Measurements from ENCODE around the gene RPL36A. TPM values are rescaled to one million over a fixed set of nuclear protein-coding genes. Genes with fewer than 3 reads are reported as not detected.

Gene RPL36A
- total and polyA plus RNA-seq, 9 of the 15 experiments (the other 6 are each of a cell fraction or from before 2014, with no cell fraction given), result 412 to 4,539 (median 3,209) TPM

- Histone ChIP-seq H3K79me2 (ENCODE audit: control insufficient read depth, insufficient read depth, low read length) (peaks cover 72% of the 10 kb centered on the region), H3K9me1 (ENCODE audit: control insufficient read depth, insufficient read depth, low read length) (no peaks in the 10 kb centered on the region), H2AFZ (ENCODE audit: low read depth, low read length) (peak within 1 kb of the TSS; percentile 90), H3K36me3 (ENCODE audit: control insufficient read depth, insufficient read depth, low read length) (peaks cover 26% of the 10 kb centered on the region; the same call in 2 of the 3 replicates), H3K4me3 (peak within 1 kb of the TSS; percentile 71), H3K4me1 (replicated peaks in 1 of 2; ENCODE audit: control insufficient read depth in 2 of 2, insufficient read depth in 2 of 2, low read length in 2 of 2) (no peaks in the 10 kb centered on the region; a peak in 1 of 5 replicates), H4K20me1 (replicated peaks; ENCODE audit: control insufficient read depth, insufficient read depth, low read length) (no peaks in the 10 kb centered on the region), H3K27me3 (ENCODE audit: control insufficient read depth in 2 of 2, insufficient read depth in 2 of 2, low read length in 2 of 2) (no peaks in the 10 kb centered on the region), H3K9me3 (replicated peaks; ENCODE audit: control insufficient read depth, insufficient read depth, low read depth, low read length) (no peaks in the 10 kb centered on the region), H3K4me2 (ENCODE audit: insufficient read depth, low read length) (peak within 1 kb of the TSS; percentile 94), H3K9ac (ENCODE audit: insufficient read depth in 1 of 2, low read depth in 2 of 2, low read length in 2 of 2) (peak within 1 kb of the TSS; percentile 92 to 98), H3K27ac (ENCODE audit: extremely low read depth, low read depth, low read length) (peak within 1 kb of the TSS; percentile 97)
- POLR2A ChIA-PET, result interaction anchor here (0.6 to 1.9 kb wide), 5 partner anchors 11 to 1658 kb away, joined by 3 to 20 read pairs (median 3); partner anchors contain the start of gene RPL36A
- ATAC-seq (peak; percentile 93), DNase-seq (ENCODE audit: extremely low read depth in 1 of 4, low spot score in 3 of 4) (peak; percentile 88 to 96 (median 92)), FAIRE-seq (peak; percentile 100)
- in situ Hi-C loops (cut with MboI) (no loop called here), intact Hi-C loops (cut with micrococcal nuclease) (loop anchor here (2.0 to 5.0 kb wide), 3 partner anchors 17 to 147 kb away; partner anchors contain the start of genes RPL36A and TIMM8A)
- BruUV-seq (replicated peaks), result no TSS peak
- WGBS (ENCODE audit: insufficient coverage, low coverage, missing lambda C conversion rate), result 1% methylated on average over 37 of the region's 47 CpGs
- CTCF ChIA-PET (ENCODE audit: low intra/inter-chr PET ratio), result no interaction called here
- TF ChIP-seq XRCC5 (IDR thresholded peaks at IDR 0.05; ENCODE audit: low read depth, low read length) (no peak), KAT7 (CRISPR knock-in tag; IDR thresholded peaks at IDR 0.05; ENCODE audit: borderline replicate concordance) (no peak; the same call in 1 of the 2 replicates), CSDE1 (IDR thresholded peaks at IDR 0.05) (no peak; a peak in 1 of 4 replicates), FOXA1 (IDR thresholded peaks at IDR 0.05; ENCODE audit: borderline replicate concordance) (no peak), KLF13 (tag; IDR thresholded peaks at IDR 0.05; ENCODE audit: borderline replicate concordance, low read depth) (no peak), ZC3H8 (IDR thresholded peaks at IDR 0.05) (no peak), ZFP1 (CRISPR knock-in tag; IDR thresholded peaks at IDR 0.05) (no peak), HDAC3 (IDR thresholded peaks at IDR 0.05; ENCODE audit: borderline replicate concordance, partially characterized antibody) (peak; percentile 68), ZNF644 (tag; IDR thresholded peaks at IDR 0.05; ENCODE audit: low read depth) (no peak), WHSC1 (IDR thresholded peaks at IDR 0.05; ENCODE audit: low read length) (no peak), ZNF583 (CRISPR knock-in tag; IDR thresholded peaks at IDR 0.05) (no peak), EP300 (IDR thresholded peaks at IDR 0.05; ENCODE audit: low read length) (peak; percentile 37; the same call in 1 of the 2 replicates), STAT5A (IDR thresholded peaks at IDR 0.05; ENCODE audit: borderline replicate concordance, low read length) (no peak), PML (IDR thresholded peaks at IDR 0.05; ENCODE audit: low read length) (0 out of 2 replicates have a peak, but pooled peaks have one; percentile 42), ARID1B (IDR thresholded peaks at IDR 0.05) (peak; percentile 52)
- TF ChIP-seq, protein P1, sequence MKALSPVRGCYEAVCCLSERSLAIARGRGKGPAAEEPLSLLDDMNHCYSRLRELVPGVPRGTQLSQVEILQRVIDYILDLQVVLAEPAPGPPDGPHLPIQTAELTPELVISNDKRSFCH (CRISPR knock-in tag; IDR thresholded peaks at IDR 0.05), result no peak
- TF ChIP-seq, protein P1 (tag; IDR thresholded peaks at IDR 0.05), result no peak
- TF ChIP-seq, protein P2, sequence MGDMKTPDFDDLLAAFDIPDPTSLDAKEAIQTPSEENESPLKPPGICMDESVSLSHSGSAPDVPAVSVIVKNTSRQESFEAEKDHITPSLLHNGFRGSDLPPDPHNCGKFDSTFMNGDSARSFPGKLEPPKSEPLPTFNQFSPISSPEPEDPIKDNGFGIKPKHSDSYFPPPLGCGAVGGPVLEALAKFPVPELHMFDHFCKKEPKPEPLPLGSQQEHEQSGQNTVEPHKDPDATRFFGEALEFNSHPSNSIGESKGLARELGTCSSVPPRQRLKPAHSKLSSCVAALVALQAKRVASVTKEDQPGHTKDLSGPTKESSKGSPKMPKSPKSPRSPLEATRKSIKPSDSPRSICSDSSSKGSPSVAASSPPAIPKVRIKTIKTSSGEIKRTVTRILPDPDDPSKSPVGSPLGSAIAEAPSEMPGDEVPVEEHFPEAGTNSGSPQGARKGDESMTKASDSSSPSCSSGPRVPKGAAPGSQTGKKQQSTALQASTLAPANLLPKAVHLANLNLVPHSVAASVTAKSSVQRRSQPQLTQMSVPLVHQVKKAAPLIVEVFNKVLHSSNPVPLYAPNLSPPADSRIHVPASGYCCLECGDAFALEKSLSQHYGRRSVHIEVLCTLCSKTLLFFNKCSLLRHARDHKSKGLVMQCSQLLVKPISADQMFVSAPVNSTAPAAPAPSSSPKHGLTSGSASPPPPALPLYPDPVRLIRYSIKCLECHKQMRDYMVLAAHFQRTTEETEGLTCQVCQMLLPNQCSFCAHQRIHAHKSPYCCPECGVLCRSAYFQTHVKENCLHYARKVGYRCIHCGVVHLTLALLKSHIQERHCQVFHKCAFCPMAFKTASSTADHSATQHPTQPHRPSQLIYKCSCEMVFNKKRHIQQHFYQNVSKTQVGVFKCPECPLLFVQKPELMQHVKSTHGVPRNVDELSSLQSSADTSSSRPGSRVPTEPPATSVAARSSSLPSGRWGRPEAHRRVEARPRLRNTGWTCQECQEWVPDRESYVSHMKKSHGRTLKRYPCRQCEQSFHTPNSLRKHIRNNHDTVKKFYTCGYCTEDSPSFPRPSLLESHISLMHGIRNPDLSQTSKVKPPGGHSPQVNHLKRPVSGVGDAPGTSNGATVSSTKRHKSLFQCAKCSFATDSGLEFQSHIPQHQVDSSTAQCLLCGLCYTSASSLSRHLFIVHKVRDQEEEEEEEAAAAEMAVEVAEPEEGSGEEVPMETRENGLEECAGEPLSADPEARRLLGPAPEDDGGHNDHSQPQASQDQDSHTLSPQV (IDR thresholded peaks at IDR 0.05), result no peak
Observed at GRCh38 chrX:101407748-101408531, 17.1 kb downstream of the RPL36A start, which contains the start of the genes GLA and HNRNPH2. GLA (minus strand) TSS chrX:101407925; CDS start chrX:101407903, 22 bp downstream. HNRNPH2 (plus strand) TSS chrX:101408222; CDS start chrX:101411989, 3,767 bp downstream.

All from K562 (cell line).